ENCODE data around the gene EGFLAM.
A peak's percentile ranks its signal among the peaks of the same experiment; 100 is the strongest.

Gene EGFLAM

GRCh38 chr5:38258319-38259061 lies at the start of gene EGFLAM:
EGFLAM (plus strand) TSS chr5:38258559; CDS start chr5:38258755, 196 bp downstream.
- DNase-seq = peak; percentile 43

DNA sequence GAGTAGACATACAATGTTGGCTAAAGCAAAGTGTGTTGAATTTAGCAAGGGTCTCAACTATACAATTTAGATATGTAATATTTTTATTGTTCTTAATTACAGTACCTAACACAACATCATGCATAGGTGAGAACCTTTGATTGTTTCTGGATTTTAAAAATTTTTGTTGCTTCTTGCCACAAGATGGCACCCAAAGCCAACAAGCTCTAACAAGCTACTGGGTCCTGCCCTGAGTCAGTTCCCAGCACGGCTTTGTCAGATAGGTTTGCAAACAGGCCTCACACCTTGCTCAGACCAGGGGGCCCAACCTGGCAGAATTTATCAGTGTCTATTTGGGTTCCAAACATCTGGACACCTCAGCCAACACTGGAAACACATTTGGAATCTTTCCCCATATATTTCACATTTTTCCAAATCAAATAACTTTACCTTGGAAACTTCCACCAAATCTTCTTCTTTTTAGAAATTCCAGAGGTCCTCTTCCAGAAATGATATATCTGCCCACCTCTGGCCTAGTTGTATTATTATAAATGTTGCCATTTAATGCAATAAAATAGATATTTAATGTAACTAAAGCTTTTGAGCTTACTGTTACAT lies 49.5 kb upstream of the EGFLAM start:
- no peak for DNase-seq

GRCh38 chr5:38210676-38211353 lies 47.5 kb upstream of the EGFLAM start:
- no peak for DNase-seq

DNA sequence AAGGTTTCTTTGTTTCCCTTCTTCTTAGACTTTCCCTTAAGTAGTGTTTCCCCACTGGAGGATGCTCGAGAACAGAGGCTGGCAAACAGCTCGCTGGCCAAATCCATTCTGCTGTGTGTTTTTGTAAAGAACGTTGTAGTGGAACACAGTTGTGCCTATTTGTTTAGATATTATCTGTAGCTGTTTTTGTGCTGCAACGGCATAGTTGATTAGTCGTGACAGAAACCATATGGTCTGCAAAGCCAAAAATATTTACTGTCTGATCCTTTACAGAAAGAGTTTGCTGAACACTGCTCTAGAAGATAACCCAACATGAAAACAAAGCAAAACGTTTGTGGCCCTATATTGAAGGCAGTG lies 47.0 kb upstream of the EGFLAM start:
- DNase-seq = no peak

- no peak for DNase-seq
Measured at GRCh38 chr5:38212307-38212706, 46.1 kb upstream of the EGFLAM start.

GRCh38 chr5:38226091-38226490 lies 32.3 kb upstream of the EGFLAM start:
- DNase-seq = no peak

DNA sequence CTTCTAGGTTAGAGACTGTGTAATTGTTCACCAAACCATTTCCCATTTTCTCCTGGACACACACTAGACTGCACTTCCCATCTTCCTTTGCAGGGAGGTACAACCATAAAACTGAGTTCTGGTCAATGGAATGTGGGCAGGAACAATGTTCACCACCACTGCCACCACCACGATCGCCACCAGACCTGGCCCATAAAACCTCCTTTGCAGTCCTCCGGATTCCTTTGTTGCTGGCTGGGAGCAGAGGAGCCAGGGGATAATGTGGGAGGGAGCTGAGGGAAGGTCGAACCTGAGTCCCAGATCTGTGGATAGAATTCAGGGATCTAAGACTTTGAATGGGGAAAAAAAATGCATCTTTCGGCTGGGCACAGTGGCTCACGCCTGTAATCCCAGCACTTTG lies 29.4 kb upstream of the EGFLAM start:
- DNase-seq = no peak

- DNase-seq = no peak
Measured at GRCh38 chr5:38234737-38235136, 23.6 kb upstream of the EGFLAM start.

DNA sequence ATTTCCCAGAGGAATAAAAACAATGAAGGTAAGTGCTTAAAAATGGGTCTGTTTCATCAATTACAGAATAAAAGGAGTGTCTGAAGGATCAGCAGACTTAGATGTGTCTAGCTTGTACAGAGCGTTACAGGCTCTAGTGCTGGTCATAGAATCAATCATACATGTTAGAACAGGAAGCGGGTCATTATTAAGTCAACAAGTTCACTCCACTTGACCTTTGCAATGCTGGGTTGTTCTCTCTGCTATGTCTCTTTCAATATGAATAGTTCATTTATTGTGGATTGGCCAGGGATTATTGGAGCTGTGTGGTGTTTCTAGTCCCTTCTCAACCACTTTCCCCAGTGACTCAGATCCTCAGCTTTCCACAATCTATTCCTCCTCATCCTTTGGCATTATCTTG lies 20.7 kb upstream of the EGFLAM start:
- DNase-seq = no peak

- no peak for DNase-seq
Measured at GRCh38 chr5:38240212-38240611, 18.1 kb upstream of the EGFLAM start.

DNA sequence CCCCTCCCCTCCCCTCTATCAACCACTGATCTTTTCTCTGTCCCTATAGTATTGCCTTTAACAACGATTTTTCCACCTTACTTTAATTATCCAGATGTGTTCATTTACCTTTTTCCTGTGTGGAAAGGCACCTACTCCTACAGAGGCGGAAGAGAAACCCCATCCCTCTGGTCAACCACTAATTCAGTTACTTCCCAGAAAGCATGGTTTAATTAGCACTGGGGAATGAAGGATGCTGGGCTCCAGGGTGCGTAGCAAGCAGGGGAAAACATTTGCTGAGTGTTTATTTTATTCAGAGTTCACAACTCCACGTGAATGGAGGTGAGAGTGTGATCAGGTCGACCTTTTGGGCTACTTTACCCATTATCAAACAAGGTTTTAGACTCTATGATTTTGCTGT lies 16.7 kb upstream of the EGFLAM start:
- no peak for DNase-seq

DNA sequence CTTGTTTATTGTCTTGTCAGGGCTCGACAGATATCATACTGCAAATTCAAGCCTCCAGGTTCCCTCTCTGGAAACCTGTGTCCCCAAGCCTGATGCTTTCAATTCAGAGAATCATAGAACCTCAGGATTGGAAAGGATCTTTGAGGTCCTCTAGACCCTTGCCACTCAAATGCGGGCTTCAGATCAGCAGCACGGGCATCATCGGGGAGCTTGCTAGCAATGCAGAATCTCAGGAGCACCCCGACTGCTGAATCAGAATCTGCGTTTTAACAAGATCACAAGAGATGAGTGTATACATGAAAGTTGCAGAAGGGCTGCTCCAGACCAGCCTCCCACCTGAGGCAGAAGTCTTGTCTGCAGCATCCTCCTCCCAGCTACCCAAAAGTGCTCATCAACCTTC lies 13.1 kb upstream of the EGFLAM start:
- no peak for DNase-seq

DNA sequence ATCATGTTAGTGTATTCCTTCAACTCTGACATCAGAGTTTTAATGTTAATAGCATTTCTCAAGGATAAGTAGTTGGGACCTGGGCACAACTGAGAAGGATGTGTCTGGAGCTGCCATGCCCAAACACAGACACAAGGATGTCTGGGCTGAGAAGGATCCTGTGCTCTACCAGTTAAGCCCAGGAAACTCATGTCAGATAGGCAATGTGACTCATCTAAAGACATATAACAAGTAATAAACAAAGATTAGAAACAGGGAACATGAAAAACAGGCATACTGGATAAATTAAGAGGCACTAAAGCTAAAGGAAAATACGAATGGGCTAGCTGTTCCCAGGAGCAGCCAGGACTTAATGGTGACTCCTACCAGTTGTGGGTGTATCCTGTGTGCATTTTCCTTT lies 9.1 kb upstream of the EGFLAM start:
- DNase-seq = no peak

GRCh38 chr5:38249812-38250211 lies 8.5 kb upstream of the EGFLAM start:
- no peak for DNase-seq

DNA sequence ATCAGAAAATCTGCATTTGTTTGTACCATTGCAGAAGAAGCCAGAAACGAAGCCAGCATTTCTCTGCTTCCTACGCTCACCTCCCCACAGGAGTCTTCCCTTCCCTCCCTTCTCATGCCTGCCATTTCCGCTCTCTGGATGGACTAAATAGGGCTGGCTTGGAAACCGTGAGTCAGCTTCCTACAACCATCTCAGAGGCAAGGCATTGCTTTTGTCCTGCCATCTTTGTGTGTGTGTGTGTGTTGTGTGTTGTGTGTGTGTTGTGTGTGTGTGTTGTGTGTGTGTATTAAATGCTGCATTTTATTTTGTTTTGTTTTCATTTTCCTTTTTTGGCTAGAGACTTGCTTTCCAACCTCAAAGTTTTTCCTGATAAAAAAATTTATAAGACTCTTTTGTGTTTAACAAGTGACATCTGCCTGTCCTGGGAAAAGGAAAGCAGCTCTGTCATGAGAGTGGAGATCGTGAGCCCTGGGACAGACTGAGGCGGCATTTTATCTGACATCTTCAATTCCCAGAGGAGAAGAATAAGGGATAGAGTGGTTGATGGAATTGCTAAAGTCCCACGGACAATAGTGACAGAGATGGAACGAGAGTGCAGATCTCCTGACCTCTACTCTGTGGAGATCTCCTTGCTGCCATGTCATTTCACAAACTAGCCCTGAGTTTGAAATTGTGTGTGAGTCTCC lies 7.5 kb upstream of the EGFLAM start:
- no peak for DNase-seq

GRCh38 chr5:38253759-38254158 lies 4.6 kb upstream of the EGFLAM start:
- DNase-seq = no peak

DNA sequence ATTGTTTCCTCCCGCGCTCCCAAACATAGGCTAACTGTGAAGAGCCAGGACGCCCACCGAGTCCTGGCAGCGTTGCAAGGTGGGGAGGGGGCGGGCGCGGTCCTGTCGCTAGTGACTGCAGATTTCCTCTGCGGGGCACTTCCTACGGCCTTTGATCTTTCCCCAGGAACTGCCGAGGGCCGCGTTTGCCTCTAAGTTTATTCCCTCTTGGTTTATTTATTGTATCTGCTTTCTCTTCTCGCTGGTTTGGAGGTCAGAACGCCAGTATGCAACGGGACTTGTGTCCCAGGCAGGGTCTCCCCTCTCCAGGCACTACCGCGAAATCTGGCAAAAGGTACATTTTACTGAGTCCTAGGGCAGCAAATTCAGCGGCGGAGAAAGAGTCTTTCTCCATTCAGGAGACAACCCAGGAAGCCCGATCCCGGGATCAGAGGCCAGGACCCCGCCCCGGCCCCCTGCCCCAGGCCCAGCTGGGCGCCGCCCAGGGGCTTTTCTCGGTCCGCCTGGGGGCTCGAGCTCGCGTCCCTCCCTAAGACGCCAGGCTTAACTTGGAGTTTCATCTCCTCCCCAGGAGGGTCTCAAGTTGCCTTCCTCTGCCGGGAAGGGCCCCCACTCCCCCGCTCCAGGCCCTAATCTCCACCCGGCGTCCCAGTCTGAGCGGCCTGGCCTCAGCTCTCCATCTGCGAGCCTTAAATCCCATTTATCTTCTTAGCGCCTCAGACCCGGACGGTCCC lies 884 bp upstream of the EGFLAM start:
- DNase-seq = no peak

GRCh38 chr5:38258042-38258318 lies 379 bp upstream of the EGFLAM start:
- DNase-seq = no peak

GRCh38 chr5:38259062-38259808 lies 876 bp downstream of the EGFLAM start:
- DNase-seq = no peak

- no peak for DNase-seq
Measured at GRCh38 chr5:38259809-38260160, 1.4 kb downstream of the EGFLAM start.

DNA sequence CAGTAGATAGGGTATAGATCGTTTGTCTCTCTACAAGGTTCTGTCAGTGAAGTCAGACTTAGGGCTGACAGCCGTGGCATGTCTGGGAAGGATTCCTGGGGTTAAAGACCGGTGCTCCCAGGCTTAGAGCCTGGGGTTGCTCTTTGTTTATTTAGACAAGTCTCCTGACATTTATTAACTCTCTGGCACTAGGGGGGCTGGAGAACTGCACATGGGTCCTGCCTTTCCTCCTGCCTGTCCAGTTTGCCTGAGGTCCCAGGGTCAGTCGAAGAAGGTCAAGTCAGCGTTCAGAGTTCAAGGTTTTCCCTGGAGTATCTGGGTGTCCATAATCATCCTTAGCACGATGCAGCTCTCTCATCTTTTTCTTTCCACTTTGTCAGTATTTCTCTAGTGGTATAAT lies 5.6 kb downstream of the EGFLAM start:
- no peak for DNase-seq

DNA sequence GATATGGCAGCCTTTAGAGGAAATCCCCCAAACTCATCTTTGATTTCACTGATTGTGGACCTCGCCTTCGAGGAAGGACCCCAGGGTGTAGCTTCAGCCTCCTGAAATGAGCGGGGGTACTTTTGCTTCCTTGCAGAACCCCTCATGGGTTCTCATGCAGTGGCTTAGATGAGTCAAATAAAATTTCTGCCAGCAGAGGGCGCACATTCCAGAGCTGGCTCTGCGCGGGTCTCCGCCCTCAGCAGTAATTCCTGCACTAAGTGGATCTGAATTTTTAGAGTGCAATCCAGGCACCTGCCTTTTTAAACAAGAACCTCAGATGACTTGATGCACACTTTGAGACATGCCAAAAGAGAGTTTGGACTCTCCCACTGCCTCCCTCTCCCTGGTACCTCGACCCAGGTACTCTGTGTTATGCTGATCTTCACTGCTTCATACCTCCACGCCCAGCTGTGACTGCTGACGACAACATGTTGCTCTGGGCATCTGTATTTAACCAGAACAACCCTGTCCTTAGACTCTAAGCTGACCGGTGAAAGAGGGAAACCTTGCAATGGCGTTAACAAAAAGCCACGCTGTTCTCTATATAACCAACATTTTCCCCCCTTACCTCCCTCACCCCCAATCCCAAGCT lies 7.3 kb downstream of the EGFLAM start:
- peak; percentile 44 for DNase-seq

All from left hindlimb (tissue), 1 donor.